Measurements from ENCODE around the gene NAB1. TPM values are rescaled to one million over a fixed set of nuclear protein-coding genes. Genes with fewer than 3 reads are reported as not detected.

The NAB1 gene
- polyA plus RNA-seq, 1 of the 3 experiments (the other 2 are of a cell fraction): 9.7 TPM

GRCh38 chr2:190656301-190656700 is 7.4 kb downstream of the NAB1 start:
- Histone ChIP-seq H3K4me3 (ENCODE audit: low read depth in 2 of 2, low read length in 1 of 2) (no peak overlapping the region), H3K9me3 (no peaks in the 10 kb centered on the region), H3F3A (replicated peaks; ENCODE audit: insufficient read depth) (no peaks in the 10 kb centered on the region), H3K79me2 (ENCODE audit: insufficient read depth) (peaks cover 69% of the 10 kb centered on the region), H3K27me3 (ENCODE audit: insufficient read depth) (no peaks in the 10 kb centered on the region), H3K36me3 (replicated peaks in 1 of 2; ENCODE audit: control insufficient read depth in 1 of 2, insufficient read depth in 2 of 2, low read length in 1 of 2) (peaks cover 4 to 13% of the 10 kb centered on the region in 2 experiments), H3K9me2 (no peaks in the 10 kb centered on the region), H3K4me2 (no peak overlapping the region), H3K4me1 (ENCODE audit: control insufficient read depth in 1 of 2, insufficient read depth in 2 of 2, low read depth in 1 of 2, low read length in 1 of 2) (peaks cover 4 to 5% of the 10 kb centered on the region in 2 experiments; a peak in 3 of 4 replicates), H3K27ac (ENCODE audit: low read depth in 2 of 2, low read length in 1 of 2) (no peak overlapping the region), H4K20me1 (ENCODE audit: insufficient read depth) (no peaks in the 10 kb centered on the region), H3K9ac (no peak overlapping the region), H2AFZ (ENCODE audit: low read depth) (no peak overlapping the region)
- TF ChIP-seq CHD2 (IDR thresholded peaks at IDR 0.05; ENCODE audit: low read length, partially characterized antibody) (no peak), FOSL2 (IDR thresholded peaks at IDR 0.05; ENCODE audit: borderline replicate concordance, low read depth) (no peak), RAD21 (IDR thresholded peaks at IDR 0.05; ENCODE audit: low read length) (no peak), TCF12 (IDR thresholded peaks at IDR 0.05) (no peak), GABPA (IDR thresholded peaks at IDR 0.05; ENCODE audit: low read depth) (no peak), RCOR1 (IDR thresholded peaks at IDR 0.05; ENCODE audit: low read length) (no peak), EP300 (IDR thresholded peaks at IDR 0.05; ENCODE audit: borderline replicate concordance in 1 of 2, low read depth in 1 of 2, low read length in 1 of 2) (no peak), NFIC (IDR thresholded peaks at IDR 0.05; ENCODE audit: borderline replicate concordance) (no peak), JUND (IDR thresholded peaks at IDR 0.05) (no peak), FOXM1 (IDR thresholded peaks at IDR 0.05; ENCODE audit: low read depth) (no peak)
- TF ChIP-seq, protein P1, sequence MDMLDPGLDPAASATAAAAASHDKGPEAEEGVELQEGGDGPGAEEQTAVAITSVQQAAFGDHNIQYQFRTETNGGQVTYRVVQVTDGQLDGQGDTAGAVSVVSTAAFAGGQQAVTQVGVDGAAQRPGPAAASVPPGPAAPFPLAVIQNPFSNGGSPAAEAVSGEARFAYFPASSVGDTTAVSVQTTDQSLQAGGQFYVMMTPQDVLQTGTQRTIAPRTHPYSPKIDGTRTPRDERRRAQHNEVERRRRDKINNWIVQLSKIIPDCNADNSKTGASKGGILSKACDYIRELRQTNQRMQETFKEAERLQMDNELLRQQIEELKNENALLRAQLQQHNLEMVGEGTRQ (IDR thresholded peaks at IDR 0.05; ENCODE audit: borderline replicate concordance, low read depth, low read length): no peak
- TF ChIP-seq, protein P2, sequence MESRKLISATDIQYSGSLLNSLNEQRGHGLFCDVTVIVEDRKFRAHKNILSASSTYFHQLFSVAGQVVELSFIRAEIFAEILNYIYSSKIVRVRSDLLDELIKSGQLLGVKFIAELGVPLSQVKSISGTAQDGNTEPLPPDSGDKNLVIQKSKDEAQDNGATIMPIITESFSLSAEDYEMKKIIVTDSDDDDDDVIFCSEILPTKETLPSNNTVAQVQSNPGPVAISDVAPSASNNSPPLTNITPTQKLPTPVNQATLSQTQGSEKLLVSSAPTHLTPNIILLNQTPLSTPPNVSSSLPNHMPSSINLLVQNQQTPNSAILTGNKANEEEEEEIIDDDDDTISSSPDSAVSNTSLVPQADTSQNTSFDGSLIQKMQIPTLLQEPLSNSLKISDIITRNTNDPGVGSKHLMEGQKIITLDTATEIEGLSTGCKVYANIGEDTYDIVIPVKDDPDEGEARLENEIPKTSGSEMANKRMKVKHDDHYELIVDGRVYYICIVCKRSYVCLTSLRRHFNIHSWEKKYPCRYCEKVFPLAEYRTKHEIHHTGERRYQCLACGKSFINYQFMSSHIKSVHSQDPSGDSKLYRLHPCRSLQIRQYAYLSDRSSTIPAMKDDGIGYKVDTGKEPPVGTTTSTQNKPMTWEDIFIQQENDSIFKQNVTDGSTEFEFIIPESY (IDR thresholded peaks at IDR 0.05; ENCODE audit: borderline replicate concordance, low read depth): no peak
- TF ChIP-seq, protein P3, sequence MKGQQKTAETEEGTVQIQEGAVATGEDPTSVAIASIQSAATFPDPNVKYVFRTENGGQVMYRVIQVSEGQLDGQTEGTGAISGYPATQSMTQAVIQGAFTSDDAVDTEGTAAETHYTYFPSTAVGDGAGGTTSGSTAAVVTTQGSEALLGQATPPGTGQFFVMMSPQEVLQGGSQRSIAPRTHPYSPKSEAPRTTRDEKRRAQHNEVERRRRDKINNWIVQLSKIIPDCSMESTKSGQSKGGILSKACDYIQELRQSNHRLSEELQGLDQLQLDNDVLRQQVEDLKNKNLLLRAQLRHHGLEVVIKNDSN (IDR thresholded peaks at IDR 0.05; ENCODE audit: borderline replicate concordance, low read depth): no peak
- TF ChIP-seq, protein P4, sequence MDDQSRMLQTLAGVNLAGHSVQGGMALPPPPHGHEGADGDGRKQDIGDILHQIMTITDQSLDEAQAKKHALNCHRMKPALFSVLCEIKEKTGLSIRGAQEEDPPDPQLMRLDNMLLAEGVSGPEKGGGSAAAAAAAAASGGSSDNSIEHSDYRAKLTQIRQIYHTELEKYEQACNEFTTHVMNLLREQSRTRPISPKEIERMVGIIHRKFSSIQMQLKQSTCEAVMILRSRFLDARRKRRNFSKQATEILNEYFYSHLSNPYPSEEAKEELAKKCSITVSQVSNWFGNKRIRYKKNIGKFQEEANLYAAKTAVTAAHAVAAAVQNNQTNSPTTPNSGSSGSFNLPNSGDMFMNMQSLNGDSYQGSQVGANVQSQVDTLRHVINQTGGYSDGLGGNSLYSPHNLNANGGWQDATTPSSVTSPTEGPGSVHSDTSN (IDR thresholded peaks at IDR 0.05): no peak
- TF ChIP-seq, protein P5, sequence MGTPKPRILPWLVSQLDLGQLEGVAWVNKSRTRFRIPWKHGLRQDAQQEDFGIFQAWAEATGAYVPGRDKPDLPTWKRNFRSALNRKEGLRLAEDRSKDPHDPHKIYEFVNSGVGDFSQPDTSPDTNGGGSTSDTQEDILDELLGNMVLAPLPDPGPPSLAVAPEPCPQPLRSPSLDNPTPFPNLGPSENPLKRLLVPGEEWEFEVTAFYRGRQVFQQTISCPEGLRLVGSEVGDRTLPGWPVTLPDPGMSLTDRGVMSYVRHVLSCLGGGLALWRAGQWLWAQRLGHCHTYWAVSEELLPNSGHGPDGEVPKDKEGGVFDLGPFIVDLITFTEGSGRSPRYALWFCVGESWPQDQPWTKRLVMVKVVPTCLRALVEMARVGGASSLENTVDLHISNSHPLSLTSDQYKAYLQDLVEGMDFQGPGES (IDR thresholded peaks at IDR 0.05; ENCODE audit: low read depth, low read length): no peak
- ChIA-PET CTCF (interaction anchor here (0.9 kb wide), 1 partner anchor 25 kb away, joined by 3 read pairs; no protein-coding TSS in a partner anchor), POLR2A (no interaction called here)
- no peak for DNase-seq
- 100% methylated on average over 2 of the region's 2 CpGs for WGBS (ENCODE audit: low lambda C conversion rate)

All from SK-N-SH (cell line).